AG09319 (cell line): ENCODE results near the gene MTARC1.

Experiments used
- DNase-seq: peaks from one replicate; pipeline ENCODE4 v3.0.0-alpha.2; 2010; ENCODE audit warnings: low read depth; ENCODE audit errors: extremely low read depth
- TF ChIP-seq, protein P1 (sequence below): IDR thresholded peaks from 2 replicates; pipeline ENCODE4 v1.5.1; 2011; ENCODE audit warnings: low read depth, mild to moderate bottlenecking, inconsistent platforms, low read length, moderate library complexity

MTARC1 gene

GRCh38 chr1:220772846-220773245 lies 13.9 kb upstream of the MTARC1 start:
- DNase-seq: no peak
- TF ChIP-seq, protein P1, sequence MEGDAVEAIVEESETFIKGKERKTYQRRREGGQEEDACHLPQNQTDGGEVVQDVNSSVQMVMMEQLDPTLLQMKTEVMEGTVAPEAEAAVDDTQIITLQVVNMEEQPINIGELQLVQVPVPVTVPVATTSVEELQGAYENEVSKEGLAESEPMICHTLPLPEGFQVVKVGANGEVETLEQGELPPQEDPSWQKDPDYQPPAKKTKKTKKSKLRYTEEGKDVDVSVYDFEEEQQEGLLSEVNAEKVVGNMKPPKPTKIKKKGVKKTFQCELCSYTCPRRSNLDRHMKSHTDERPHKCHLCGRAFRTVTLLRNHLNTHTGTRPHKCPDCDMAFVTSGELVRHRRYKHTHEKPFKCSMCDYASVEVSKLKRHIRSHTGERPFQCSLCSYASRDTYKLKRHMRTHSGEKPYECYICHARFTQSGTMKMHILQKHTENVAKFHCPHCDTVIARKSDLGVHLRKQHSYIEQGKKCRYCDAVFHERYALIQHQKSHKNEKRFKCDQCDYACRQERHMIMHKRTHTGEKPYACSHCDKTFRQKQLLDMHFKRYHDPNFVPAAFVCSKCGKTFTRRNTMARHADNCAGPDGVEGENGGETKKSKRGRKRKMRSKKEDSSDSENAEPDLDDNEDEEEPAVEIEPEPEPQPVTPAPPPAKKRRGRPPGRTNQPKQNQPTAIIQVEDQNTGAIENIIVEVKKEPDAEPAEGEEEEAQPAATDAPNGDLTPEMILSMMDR: no peak

DNA sequence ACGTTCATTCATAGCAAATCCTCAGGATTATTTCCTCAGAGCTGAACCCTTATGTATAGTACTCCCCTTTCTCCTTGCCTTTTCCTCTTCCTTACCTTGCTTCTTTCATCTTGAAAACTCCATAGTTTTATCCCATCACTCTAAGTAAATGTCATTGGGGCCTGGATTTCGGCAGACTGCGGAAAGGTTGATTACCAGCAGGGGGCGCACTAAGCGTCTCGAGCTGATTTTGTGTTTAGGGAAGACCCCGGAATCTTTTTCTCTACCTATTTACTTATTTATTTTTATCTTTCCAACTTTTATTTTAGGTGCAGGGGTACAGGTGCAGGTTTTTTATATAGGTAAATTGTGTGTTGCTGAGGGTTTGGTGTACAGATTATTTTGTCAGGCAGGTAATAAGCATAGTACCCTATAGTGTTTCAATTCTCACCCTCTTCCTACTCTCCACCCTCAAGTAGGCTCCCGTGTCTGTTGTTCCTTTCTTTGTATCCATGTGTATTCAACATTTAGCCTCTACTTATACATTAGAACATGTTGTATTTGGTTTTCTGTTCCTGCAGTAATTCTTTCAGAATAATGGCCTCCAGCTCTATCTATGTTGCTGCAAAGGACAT lies 11.4 kb upstream of the MTARC1 start:
- TF ChIP-seq, protein P1: peak; percentile 85
- DNase-seq: no peak

DNA sequence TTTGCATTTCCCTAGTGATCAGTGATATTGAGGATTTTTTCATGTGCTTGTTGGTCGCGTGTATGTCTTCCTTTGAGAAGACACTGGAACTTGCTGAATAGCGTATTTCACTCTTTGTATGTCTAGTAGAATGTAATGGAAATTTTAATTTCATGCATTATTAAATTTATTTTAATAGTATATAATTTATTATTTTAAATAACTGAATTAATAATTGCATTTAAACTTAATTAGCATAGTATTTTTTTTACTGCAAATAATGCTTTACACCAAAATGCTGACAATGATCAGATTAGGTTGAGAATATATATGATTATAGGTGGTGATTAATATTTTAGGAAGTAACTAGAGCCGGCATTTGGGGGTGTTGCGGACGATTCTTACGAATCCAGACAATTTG lies 10.5 kb upstream of the MTARC1 start:
- TF ChIP-seq, protein P1: no peak
- no peak for DNase-seq

DNA sequence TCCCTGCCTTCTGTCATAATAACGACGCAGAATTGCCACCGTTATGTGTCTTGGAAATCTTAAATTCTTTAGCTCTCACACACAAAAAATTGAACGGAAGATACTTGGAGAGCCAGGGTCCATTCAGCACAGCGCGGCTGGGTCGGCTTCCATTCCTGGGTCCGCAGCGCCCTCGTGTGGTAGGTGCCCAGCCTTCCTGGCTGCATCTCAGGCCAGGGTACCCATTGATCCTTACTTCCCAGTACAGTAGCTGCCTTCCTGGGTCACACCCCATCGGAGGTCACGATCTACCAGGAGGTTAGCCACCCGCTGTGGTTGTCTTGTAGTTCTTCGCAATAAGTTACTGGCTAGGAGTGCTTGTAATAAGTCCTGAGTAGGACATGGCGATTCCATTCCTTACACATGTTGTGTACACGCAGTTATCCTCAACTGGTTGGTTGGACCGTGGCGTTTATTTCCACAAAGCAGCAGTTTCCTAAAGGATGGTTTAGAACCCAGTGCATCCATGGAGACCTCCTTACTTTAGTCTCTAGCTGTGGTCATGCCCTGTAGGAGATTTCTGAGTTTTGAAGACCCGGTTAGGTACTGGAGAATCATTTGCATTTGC lies 9.9 kb upstream of the MTARC1 start:
- TF ChIP-seq, protein P1: peak; percentile 97
- DNase-seq: peak; percentile 20

- DNase-seq: no peak
- TF ChIP-seq, protein P1: no peak
Observed at GRCh38 chr1:220783453-220783852, 3.3 kb upstream of the MTARC1 start.

- no peak for DNase-seq
- TF ChIP-seq, protein P1: no peak
Observed at GRCh38 chr1:220784751-220785150, 2.0 kb upstream of the MTARC1 start.

DNA sequence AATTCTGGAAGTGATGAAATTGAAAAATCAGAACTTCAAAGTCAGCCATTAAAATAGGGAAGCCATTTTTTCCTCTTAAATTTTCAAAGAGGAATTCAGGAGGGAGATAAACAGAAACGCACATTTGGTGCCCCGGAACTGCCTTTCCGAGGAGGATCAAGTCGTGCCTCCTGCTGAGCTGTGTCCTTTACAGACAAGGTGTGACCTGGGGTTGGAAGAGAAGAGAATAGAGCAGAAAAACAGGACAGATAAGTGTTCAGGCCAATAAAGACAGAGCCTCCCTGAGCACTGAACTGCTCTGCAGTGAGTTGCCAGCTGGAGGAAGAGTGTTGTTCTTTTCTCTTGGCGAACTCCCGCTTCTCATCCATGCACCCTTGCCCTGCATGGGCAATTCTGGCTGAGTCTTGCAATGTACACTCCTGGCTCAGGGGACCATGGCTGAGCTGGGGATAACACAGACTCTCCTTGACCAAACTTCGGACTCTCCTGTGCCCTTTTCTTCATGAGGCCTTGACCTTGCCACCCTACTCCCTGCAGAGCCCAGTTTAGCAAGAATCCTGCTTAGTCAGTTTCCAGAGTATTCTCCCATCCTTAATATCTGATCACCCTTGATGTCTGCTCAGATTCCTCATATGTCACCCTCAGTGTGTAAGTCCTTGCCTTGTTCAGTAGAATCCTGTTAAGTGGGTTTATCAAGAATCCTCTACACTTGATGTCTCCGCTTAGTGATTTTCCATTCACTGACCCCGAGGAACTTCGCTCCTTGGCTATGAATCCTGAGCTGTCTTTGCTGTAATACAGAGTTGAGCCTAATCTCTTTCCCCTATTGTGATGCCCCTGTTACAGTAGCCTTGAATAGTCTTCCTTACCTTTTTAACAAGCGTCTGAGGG lies 1.3 kb upstream of the MTARC1 start:
- TF ChIP-seq, protein P1: no peak
- no peak for DNase-seq
